Hepatocyte (in vitro differentiated cells): Measurements from ENCODE around the gene AP1S3. TPM values are rescaled to one million over a fixed set of nuclear protein-coding genes. Genes with fewer than 3 reads are reported as not detected.

Experiments used
- DNase-seq: peaks from one replicate; pipeline ENCODE4 v3.0.0-alpha.2; 2016; ENCODE audit warnings: low spot score
- H2AFZ ChIP-seq: fragments of 200-600 bp; sonication (generic); 2 replicates; pipeline ENCODE4 v1.6.0; 2016; ENCODE audit warnings: antibody characterized with exemption, mild to moderate bottlenecking
- H3K27ac ChIP-seq: fragments of 200-600 bp; sonication (generic); 2 replicates; pipeline ENCODE4 v1.5.1; 2016; ENCODE audit warnings: mild to moderate bottlenecking
- H3K27me3 ChIP-seq: fragments of 200-600 bp; sonication (generic); 2 replicates; pipeline ENCODE4 v1.6.1; 2016
- H3K36me3 ChIP-seq: fragments of 200-600 bp; sonication (generic); replicated peaks from 2 replicates; pipeline ENCODE4 v1.5.1; 2016; ENCODE audit warnings: low read depth; ENCODE audit not compliant: insufficient read depth
- H3K4me1 ChIP-seq: fragments of 200-600 bp; sonication (generic); 2 replicates; pipeline ENCODE4 v1.5.1; 2016; ENCODE audit warnings: mild to moderate bottlenecking, moderate library complexity; ENCODE audit not compliant: insufficient read depth
- H3K4me2 ChIP-seq: fragments of 200-600 bp; sonication (generic); 2 replicates; pipeline ENCODE4 v1.6.0; 2016
- H3K4me3 ChIP-seq: fragments of 200-600 bp; sonication (generic); 2 replicates; pipeline ENCODE4 v1.5.1; 2016; ENCODE audit warnings: mild to moderate bottlenecking
- H3K79me2 ChIP-seq: fragments of 200-600 bp; sonication (generic); 2 replicates; pipeline ENCODE4 v1.6.0; 2017; ENCODE audit warnings: mild to moderate bottlenecking
- H3K9me2 ChIP-seq: fragments of 200-600 bp; sonication (generic); replicated peaks from 2 replicates; pipeline ENCODE4 v1.6.0; 2017; ENCODE audit warnings: mild to moderate bottlenecking; ENCODE audit not compliant: insufficient read depth
- H3K9me3 ChIP-seq: fragments of 200-600 bp; sonication (generic); 2 replicates; pipeline ENCODE4 v1.5.1; 2016; ENCODE audit warnings: low read depth, mild to moderate bottlenecking
- H4K20me1 ChIP-seq: fragments of 200-600 bp; sonication (generic); 2 replicates; pipeline ENCODE4 v1.6.0; 2016; ENCODE audit warnings: mild to moderate bottlenecking; ENCODE audit not compliant: insufficient read depth, poor library complexity, severe bottlenecking
- CTCF ChIP-seq: fragments of 200-600 bp; sonication (generic); IDR thresholded peaks from 2 replicates; pipeline ENCODE4 v1.5.1; 2016; ENCODE audit warnings: antibody characterized with exemption, mild to moderate bottlenecking; ENCODE audit not compliant: poor library complexity
- EZH2 ChIP-seq: fragments of 200-600 bp; sonication (generic); IDR thresholded peaks from 2 replicates; pipeline ENCODE4 v1.6.1; 2016; ENCODE audit warnings: antibody characterized with exemption, mild to moderate bottlenecking, borderline replicate concordance
- EZH2phosphoT487 ChIP-seq: fragments of 200-600 bp; sonication (generic); IDR thresholded peaks from one replicate; pipeline ENCODE4 v1.6.1; 2018; ENCODE audit warnings: antibody characterized with exemption, mild to moderate bottlenecking, low read depth, moderate library complexity; ENCODE audit not compliant: unreplicated experiment, severe bottlenecking
- WGBS: methylation state at CpG from one replicate; pipeline ENCODE4 v1.1.6; 2016; ENCODE audit warnings: low lambda C conversion rate; ENCODE audit errors: missing lambda C conversion rate; 5-methylcytosine and 5-hydroxymethylcytosine counted together
- polyA plus RNA-seq: library from polyadenylated mRNA; unstranded; fragments of >200 nt; fragmentation: Nextera tagmentation; extraction: Ambion mirVana; gene quantifications from 2 replicates; pipeline ENCODE4 v1.2.1, GENCODE V29; 2016
- total RNA-seq: library from RNA; depleted of rRNA; stranded (reverse); fragments of >200 nt; gene quantifications from 2 replicates; pipeline ENCODE4 v1.2.3, GENCODE V29; 2014

Gene AP1S3
- total and polyA plus RNA-seq, 2 experiments from 2014 or later = 16.5 to 30.7 TPM

GRCh38 chr2:223847410-223847809, 10.0 kb upstream of the AP1S3 start:
- WGBS = 98% methylated on average over 7 of the region's 7 CpGs
- Histone ChIP-seq H3K27me3 (no peaks in the 10 kb centered on the region), H3K4me2 (no peak overlapping the region), H4K20me1 (no peaks in the 10 kb centered on the region), H3K27ac (no peak overlapping the region), H2AFZ (no peak overlapping the region), H3K36me3 (no peaks in the 10 kb centered on the region), H3K4me1 (no peaks in the 10 kb centered on the region), H3K4me3 (no peak overlapping the region), H3K9me2 (no peaks in the 10 kb centered on the region), H3K79me2 (no peaks in the 10 kb centered on the region), H3K9me3 (no peaks in the 10 kb centered on the region)
- TF ChIP-seq CTCF = no peak
- no peak for TF ChIP-seq EZH2
- TF ChIP-seq EZH2phosphoT487 = no peak
- no peak for DNase-seq

- Histone ChIP-seq H3K9me2 (no peaks in the 10 kb centered on the region), H3K27me3 (no peaks in the 10 kb centered on the region), H3K9me3 (no peaks in the 10 kb centered on the region), H3K27ac (peak overlapping the region; percentile 60), H3K36me3 (no peaks in the 10 kb centered on the region), H3K4me2 (no peak overlapping the region), H4K20me1 (no peaks in the 10 kb centered on the region), H3K79me2 (no peaks in the 10 kb centered on the region), H3K4me1 (no peaks in the 10 kb centered on the region), H2AFZ (no peak overlapping the region), H3K4me3 (no peak overlapping the region)
- 91% methylated on average over 1 of the region's 1 CpG for WGBS
- no peak for DNase-seq
- TF ChIP-seq EZH2phosphoT487 = no peak
- no peak for TF ChIP-seq EZH2
- TF ChIP-seq CTCF = no peak
These were observed 9.1 kb upstream of the AP1S3 start for GRCh38 chr2:223846515-223846914.

- no peak for DNase-seq
- Histone ChIP-seq H2AFZ (no peak overlapping the region), H3K4me1 (no peaks in the 10 kb centered on the region), H3K9me3 (no peaks in the 10 kb centered on the region), H3K36me3 (no peaks in the 10 kb centered on the region), H3K27ac (no peak overlapping the region), H3K4me3 (no peak overlapping the region), H3K79me2 (peaks cover 1% of the 10 kb centered on the region), H3K4me2 (no peak overlapping the region), H3K27me3 (no peaks in the 10 kb centered on the region), H3K9me2 (no peaks in the 10 kb centered on the region), H4K20me1 (no peaks in the 10 kb centered on the region)
- WGBS = 77% methylated on average over 3 of the region's 3 CpGs
- TF ChIP-seq EZH2 (no peak), EZH2phosphoT487 (no peak), CTCF (no peak)
These were observed 4.2 kb upstream of the AP1S3 start for GRCh38 chr2:223841436-223842190.
